ENCODE data around the gene NEGR1.

NEGR1 gene

DNA sequence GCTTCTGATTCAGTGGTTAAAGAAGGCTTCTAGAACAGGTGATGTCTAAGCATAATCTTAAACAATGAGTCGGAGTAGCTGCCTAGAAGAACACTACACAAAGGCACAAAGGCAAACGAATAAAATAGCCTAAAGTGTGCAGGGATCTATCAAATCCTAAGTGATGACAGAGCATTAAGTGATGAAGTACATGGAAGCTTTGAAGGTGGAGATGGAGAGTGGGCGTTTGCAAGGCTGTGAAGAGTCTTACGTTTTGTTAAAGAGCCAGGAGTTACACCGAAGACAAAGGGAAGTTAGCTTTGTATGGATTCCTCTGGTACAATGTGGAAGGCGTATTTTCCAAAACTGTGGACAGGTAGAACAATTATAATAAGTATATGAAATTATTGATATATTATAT is 270.6 kb downstream of the NEGR1 start:
- H3K4me1 Mint-ChIP-seq (ENCODE audit: low read depth), result peaks cover 5% of the 10 kb centered on the region
- no peak overlapping the region for H3K27ac Mint-ChIP-seq
- no peaks in the 10 kb centered on the region for H3K27me3 Mint-ChIP-seq
- H3K4me3 Mint-ChIP-seq, result no peak overlapping the region
- intact Hi-C loops (cut with micrococcal nuclease), result no loop called here
- H3K9me3 Mint-ChIP-seq, result no peaks in the 10 kb centered on the region
- no peaks in the 10 kb centered on the region for H3K36me3 Mint-ChIP-seq (ENCODE audit: low read depth)

DNA sequence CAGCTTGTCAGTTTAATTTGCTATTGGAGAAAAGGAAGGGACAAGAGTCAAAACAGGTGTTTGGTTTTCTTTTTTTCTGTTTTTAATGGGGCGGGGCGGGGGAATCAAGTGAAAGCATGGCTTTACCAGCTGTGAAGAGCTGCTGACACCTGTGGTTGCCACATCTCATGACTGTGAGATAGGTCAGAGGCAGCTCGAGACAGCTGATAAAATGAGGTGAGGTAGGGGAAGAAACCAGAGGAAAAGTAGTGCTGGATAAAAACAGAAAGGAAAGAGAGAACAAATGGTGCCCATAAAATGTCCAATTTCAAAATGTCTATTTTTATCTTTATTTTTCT is 272.3 kb downstream of the NEGR1 start:
- Mint-ChIP-seq H3K4me1 (ENCODE audit: low read depth) (peaks cover 5% of the 10 kb centered on the region), H3K36me3 (ENCODE audit: low read depth) (no peaks in the 10 kb centered on the region), H3K4me3 (no peak overlapping the region), H3K27ac (no peak overlapping the region), H3K9me3 (no peaks in the 10 kb centered on the region), H3K27me3 (no peaks in the 10 kb centered on the region)
- intact Hi-C loops (cut with micrococcal nuclease), result no loop called here

DNA sequence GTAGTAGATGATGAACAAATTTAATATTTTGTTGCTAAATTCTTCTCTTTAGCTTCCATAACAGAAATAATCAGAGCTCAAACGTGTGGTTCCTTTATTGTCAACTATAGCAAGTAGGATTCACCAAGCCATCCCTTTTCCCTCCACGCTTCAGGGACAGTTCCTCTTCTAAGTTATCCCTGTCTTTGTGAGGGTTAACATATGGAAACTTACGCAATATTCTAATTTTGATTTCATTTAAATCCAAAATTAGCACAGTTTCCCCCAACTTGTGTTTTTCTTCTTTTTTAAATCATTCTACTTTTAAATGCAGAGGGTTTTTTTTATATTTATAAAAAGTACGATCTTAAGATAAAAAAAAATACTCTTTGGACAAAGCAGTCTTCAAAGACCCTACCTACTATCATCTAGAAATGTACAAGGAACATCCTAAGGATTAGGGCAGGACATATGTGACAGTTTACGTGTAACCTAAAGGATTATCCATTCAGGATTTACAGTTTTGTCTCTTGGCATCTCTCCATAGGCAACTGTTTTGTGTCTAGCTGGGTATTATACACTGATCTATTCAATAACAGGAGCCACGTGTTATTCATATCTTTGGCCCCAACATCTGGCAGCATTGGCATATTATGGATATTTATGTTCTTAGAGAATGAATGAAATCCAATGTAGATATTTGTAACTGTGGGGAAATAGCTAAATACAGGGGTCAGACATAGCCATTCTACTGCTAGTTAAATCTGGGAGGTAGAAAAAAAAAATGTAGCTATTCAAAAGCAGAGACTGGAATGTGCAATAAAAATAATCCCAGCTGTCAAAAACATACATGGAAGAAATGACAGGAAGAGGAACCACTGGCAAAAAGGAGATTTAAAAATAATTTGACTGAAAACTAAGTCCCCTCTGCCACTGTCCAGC is 272.9 kb downstream of the NEGR1 start:
- Mint-ChIP-seq H3K27me3 (no peaks in the 10 kb centered on the region), H3K27ac (no peak overlapping the region), H3K36me3 (ENCODE audit: low read depth) (no peaks in the 10 kb centered on the region), H3K9me3 (no peaks in the 10 kb centered on the region), H3K4me3 (no peak overlapping the region), H3K4me1 (ENCODE audit: low read depth) (peaks cover 5% of the 10 kb centered on the region)
- intact Hi-C loops (cut with micrococcal nuclease), result no loop called here

DNA sequence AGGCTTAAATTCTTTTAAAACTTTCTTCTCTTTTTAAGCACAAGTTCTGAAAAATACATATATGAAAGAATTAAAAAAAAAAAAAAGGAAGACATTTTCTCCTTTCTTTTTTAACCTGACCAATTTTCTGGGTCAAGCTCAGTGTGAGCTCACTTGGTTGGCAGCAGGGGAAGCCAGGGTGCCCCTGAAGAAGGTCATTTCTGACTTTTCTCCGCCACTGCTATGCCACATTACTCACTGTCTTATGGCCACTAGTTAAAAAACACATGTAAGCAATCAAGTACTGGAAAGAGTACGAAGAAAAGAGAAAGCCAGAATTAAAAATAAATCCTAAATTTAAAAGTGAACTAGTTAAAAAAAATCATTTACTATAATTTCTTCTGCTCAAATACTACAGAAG is 275.0 kb downstream of the NEGR1 start:
- Mint-ChIP-seq H3K36me3 (ENCODE audit: low read depth) (no peaks in the 10 kb centered on the region), H3K27me3 (no peaks in the 10 kb centered on the region), H3K9me3 (no peaks in the 10 kb centered on the region), H3K4me3 (no peak overlapping the region), H3K4me1 (ENCODE audit: low read depth) (peaks cover 5% of the 10 kb centered on the region), H3K27ac (no peak overlapping the region)
- intact Hi-C loops (cut with micrococcal nuclease), result no loop called here

DNA sequence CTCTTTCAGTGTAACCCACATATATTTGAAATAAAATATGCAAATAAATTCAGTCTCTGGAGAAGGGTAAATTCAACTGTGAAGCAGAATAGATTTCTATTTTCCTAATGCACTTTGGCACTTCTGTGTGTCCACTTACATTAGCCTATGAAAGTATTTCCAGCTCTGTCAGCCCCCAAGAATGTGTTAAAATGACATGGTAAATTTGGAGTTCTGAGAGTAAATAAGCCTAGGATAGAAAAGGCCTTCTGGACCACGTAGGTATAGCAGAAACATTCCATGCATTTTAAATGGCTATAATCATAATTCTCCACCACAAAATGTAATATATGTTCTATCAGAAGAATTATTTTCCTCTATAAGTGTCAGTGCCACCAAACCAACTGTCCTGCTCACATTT is 276.2 kb downstream of the NEGR1 start:
- Mint-ChIP-seq H3K36me3 (ENCODE audit: low read depth) (no peaks in the 10 kb centered on the region), H3K4me3 (no peak overlapping the region), H3K27ac (no peak overlapping the region), H3K4me1 (ENCODE audit: low read depth) (peaks cover 5% of the 10 kb centered on the region), H3K9me3 (no peaks in the 10 kb centered on the region), H3K27me3 (no peaks in the 10 kb centered on the region)
- intact Hi-C loops (cut with micrococcal nuclease), result no loop called here

DNA sequence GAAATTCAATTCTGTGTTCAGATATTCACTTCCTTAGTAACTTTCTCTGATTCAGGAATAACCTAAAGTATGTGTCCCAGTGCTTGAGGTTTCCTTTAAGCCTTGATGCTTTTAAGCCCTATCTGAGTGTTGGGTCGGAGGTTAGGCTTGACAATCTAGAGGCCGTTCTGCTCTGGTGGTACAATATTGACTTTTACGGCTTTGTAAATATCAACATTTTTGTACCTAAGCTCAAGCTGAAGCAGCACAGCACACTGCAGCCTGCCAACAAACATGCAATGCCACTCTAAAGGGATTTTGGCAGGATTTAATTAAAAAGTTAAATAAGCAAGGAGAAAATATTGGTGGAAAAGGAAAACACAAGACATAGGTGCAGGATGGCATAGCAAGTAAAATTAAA is 279.2 kb downstream of the NEGR1 start:
- H3K4me3 Mint-ChIP-seq, result no peak overlapping the region
- no peaks in the 10 kb centered on the region for H3K27me3 Mint-ChIP-seq
- no peak overlapping the region for H3K27ac Mint-ChIP-seq
- no peaks in the 10 kb centered on the region for H3K9me3 Mint-ChIP-seq
- no peaks in the 10 kb centered on the region for H3K4me1 Mint-ChIP-seq (ENCODE audit: low read depth)
- H3K36me3 Mint-ChIP-seq (ENCODE audit: low read depth), result no peaks in the 10 kb centered on the region
- intact Hi-C loops (cut with micrococcal nuclease), result no loop called here

DNA sequence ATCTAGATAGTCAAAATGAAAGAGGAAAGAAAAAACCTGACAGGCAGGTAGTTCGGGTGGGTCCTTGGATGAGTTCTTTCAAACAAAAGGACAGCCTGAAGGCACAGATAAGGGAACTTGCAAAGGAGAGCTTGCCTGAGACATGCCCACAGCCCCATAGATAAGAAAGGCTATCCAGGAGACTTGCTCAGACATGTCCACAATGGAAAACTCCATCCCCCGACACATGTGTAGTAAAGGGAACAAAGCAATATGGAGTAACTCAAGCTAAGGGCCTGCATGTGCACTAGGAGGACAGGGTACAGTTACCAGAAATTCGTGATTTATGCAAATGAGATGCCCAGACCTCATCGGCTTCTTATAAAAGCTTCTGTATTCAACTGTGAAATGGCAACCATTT is 281.5 kb downstream of the NEGR1 start:
- no peak overlapping the region for H3K4me3 Mint-ChIP-seq

DNA sequence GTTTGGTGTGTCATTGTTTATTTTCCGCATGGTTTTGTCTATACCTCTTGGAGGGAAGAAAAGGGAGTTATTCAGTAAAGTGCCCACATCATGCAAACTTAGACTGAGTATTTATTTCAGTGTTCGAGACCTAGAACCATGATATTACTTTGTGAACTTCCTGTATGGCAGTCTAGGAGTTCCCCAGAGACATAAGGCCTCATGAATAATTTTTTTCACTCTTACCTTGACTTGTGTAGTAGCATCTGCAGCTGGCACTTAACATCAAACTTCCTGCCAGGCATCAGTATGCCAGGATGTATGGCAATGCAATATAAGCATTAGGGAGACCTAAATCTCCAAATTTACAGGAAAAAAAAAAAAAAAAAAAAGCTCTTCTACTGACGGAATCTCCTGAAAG is 287.7 kb downstream of the NEGR1 start:
- Mint-ChIP-seq H3K27me3 (no peaks in the 10 kb centered on the region), H3K4me3 (no peak overlapping the region), H3K4me1 (ENCODE audit: low read depth) (no peaks in the 10 kb centered on the region), H3K36me3 (ENCODE audit: low read depth) (no peaks in the 10 kb centered on the region), H3K27ac (no peak overlapping the region), H3K9me3 (peaks cover 16% of the 10 kb centered on the region)
- intact Hi-C loops (cut with micrococcal nuclease), result no loop called here

More for the DNA sequence above, 281.5 kb downstream of the NEGR1 start:
- H3K4me1 Mint-ChIP-seq (ENCODE audit: low read depth), result no peaks in the 10 kb centered on the region
- no peaks in the 10 kb centered on the region for H3K36me3 Mint-ChIP-seq (ENCODE audit: low read depth)
- H3K27me3 Mint-ChIP-seq, result no peaks in the 10 kb centered on the region
- no peak overlapping the region for H3K27ac Mint-ChIP-seq
- H3K9me3 Mint-ChIP-seq, result peaks cover 16% of the 10 kb centered on the region
- intact Hi-C loops (cut with micrococcal nuclease), result no loop called here

DNA sequence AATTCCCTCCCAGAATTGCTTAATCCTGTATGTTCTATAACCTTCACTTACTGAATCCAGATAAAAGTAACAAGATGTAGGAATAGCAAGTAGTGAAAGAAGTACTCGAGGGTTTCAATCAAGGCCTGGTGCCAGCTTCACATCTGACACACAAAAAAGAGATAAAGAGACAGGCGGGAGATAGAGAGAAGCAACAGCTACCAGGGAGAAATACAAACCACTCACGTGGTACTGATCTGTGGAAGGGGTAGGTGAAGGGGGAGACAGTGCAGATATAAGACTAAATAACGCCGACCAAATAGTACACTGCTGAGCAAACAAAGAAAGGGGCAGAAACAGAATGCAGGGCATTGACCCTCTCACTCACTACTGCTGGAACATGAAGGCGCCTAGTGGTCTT is 295.2 kb downstream of the NEGR1 start:
- intact Hi-C loops (cut with micrococcal nuclease), result no loop called here
- no peaks in the 10 kb centered on the region for H3K36me3 Mint-ChIP-seq (ENCODE audit: low read depth)
- H3K9me3 Mint-ChIP-seq, result no peaks in the 10 kb centered on the region
- no peak overlapping the region for H3K27ac Mint-ChIP-seq
- no peaks in the 10 kb centered on the region for H3K4me1 Mint-ChIP-seq (ENCODE audit: low read depth)
- H3K4me3 Mint-ChIP-seq, result no peak overlapping the region
- H3K27me3 Mint-ChIP-seq, result no peaks in the 10 kb centered on the region

DNA sequence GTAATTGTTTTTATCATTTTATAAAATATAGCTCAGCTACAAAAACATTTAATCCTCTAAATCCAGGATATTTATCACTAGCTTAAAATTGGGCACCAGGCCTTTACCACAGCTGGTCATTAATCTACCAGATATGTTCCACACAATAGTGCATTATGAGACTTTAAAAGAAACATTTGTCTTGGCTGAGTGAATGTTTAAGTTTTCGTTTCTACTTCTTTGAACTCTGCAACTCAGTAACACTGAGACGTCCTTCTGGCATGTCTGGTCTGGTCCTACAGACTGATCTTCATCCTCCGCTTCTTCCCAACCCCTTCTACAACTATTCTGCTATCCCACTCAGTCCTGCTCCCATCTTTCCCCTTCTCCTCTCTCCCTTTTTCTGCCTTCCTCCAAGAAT is 296.2 kb downstream of the NEGR1 start:
- intact Hi-C loops (cut with micrococcal nuclease), result no loop called here
- no peaks in the 10 kb centered on the region for H3K4me1 Mint-ChIP-seq (ENCODE audit: low read depth)
- H3K9me3 Mint-ChIP-seq, result no peaks in the 10 kb centered on the region
- H3K4me3 Mint-ChIP-seq, result no peak overlapping the region
- no peak overlapping the region for H3K27ac Mint-ChIP-seq
- H3K27me3 Mint-ChIP-seq, result no peaks in the 10 kb centered on the region
- no peaks in the 10 kb centered on the region for H3K36me3 Mint-ChIP-seq (ENCODE audit: low read depth)

DNA sequence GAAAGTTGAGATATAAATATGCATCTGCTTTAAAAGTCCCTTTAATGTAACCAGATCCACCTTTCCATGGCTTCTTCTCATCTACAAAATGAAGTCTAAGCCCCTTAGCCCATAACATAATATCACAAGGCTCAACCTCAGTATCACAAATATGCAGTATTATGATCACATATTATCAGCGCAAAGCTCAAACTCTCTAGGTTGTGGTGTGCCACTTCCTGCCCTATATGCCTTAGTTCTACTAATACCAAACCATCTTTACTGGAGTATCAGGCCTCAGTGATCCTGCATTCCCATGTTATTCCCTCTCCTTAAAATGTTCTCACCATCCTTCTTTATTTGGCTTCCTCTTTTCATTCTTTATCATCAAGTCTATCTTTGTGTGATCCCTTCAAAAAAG is 301.8 kb downstream of the NEGR1 start:
- intact Hi-C loops (cut with micrococcal nuclease), result no loop called here
- H3K36me3 Mint-ChIP-seq (ENCODE audit: low read depth), result no peaks in the 10 kb centered on the region
- no peaks in the 10 kb centered on the region for H3K4me1 Mint-ChIP-seq (ENCODE audit: low read depth)

DNA sequence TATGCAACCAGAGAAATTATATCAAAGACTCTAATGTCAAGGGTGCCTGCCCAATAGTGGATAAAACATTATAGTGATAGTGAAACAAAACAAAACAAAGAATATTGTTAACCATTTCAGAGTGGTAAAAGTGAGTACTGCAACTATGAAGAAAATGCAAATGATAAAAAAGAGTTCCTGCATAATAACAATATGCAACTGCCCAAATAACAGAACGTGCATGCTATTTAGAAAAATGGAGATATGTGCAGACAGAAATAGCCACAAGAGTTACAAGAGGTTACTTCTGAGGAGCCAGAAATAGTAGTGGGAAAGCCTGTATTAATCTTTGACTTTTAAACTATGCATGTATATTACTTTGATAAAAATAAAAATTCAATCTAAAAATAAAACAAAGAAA is 302.5 kb downstream of the NEGR1 start:
- H3K4me3 Mint-ChIP-seq, result no peak overlapping the region

More for the DNA sequence above, 301.8 kb downstream of the NEGR1 start:
- no peaks in the 10 kb centered on the region for H3K27me3 Mint-ChIP-seq
- H3K9me3 Mint-ChIP-seq, result peaks cover 10% of the 10 kb centered on the region
- no peak overlapping the region for H3K27ac Mint-ChIP-seq
- no peak overlapping the region for H3K4me3 Mint-ChIP-seq

DNA sequence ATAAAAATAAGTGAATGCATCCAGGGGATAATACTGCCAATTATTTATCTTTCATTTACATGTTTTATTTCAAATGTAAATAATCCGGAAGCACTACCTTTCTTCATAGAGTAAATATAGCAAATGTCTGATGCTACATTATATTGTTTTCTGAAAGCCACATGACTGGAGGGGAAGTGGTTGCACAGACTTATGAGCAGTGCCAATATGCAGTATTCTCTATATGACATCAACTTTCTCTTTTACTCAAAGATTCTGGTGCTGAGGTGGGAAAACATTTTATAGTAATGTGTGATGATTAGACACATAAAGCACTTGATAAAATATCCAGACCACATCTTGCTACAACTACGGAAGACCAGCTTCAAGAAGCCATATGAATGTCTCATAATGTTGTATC is 314.7 kb downstream of the NEGR1 start:
- H3K36me3 Mint-ChIP-seq (ENCODE audit: low read depth), result no peaks in the 10 kb centered on the region
- no peak overlapping the region for H3K4me3 Mint-ChIP-seq
- intact Hi-C loops (cut with micrococcal nuclease), result no loop called here
- H3K4me1 Mint-ChIP-seq (ENCODE audit: low read depth), result no peaks in the 10 kb centered on the region
- H3K27ac Mint-ChIP-seq, result no peak overlapping the region
- no peaks in the 10 kb centered on the region for H3K27me3 Mint-ChIP-seq
- no peaks in the 10 kb centered on the region for H3K9me3 Mint-ChIP-seq

More for the DNA sequence above, 302.5 kb downstream of the NEGR1 start:
- Mint-ChIP-seq H3K4me1 (ENCODE audit: low read depth) (no peaks in the 10 kb centered on the region), H3K9me3 (peaks cover 10% of the 10 kb centered on the region), H3K27me3 (no peaks in the 10 kb centered on the region), H3K27ac (no peak overlapping the region), H3K36me3 (ENCODE audit: low read depth) (no peaks in the 10 kb centered on the region)
- intact Hi-C loops (cut with micrococcal nuclease), result no loop called here

DNA sequence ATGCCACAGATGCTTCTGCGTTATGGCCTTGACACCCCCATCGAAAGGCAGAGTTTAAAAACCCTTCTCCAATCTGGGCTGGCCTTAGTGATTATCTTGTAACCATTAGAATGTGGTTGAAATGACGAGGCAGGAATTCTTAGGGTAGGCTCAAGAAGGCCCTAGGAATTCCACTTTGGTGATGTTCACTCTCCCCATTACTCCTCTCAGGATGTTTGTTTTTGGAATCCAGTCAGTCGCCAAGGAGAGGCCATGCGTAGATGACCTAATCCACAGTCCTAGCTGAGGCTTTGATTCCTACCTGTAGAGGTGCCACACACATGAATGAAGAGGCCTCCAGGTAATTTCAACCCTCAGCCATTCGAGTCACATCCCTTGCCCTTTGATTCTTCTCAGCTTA is 318.2 kb downstream of the NEGR1 start:
- intact Hi-C loops (cut with micrococcal nuclease), result no loop called here
- H3K9me3 Mint-ChIP-seq, result no peaks in the 10 kb centered on the region
- no peaks in the 10 kb centered on the region for H3K4me1 Mint-ChIP-seq (ENCODE audit: low read depth)
- H3K27ac Mint-ChIP-seq, result no peak overlapping the region
- H3K4me3 Mint-ChIP-seq, result no peak overlapping the region
- H3K27me3 Mint-ChIP-seq, result no peaks in the 10 kb centered on the region
- no peaks in the 10 kb centered on the region for H3K36me3 Mint-ChIP-seq (ENCODE audit: low read depth)
